Measurements from ENCODE around the gene NAV2. TPM values are rescaled to one million over a fixed set of nuclear protein-coding genes. Genes with fewer than 3 reads are reported as not detected.
"Not testable (repeated sequence)": the region's sequence is repeated elsewhere in the genome, so short reads cannot be mapped to it uniquely, and the experiment has no call there.

The NAV2 gene
- total RNA-seq, 1 donor from 2014 or later: 11.1 TPM

- FAIRE-seq (peak; percentile 68), DNase-seq (ENCODE audit: low read depth) (no peak)
- Histone ChIP-seq H3K4me3 (ENCODE audit: low read depth, low read length) (no peak overlapping the region), H3K27me3 (ENCODE audit: control insufficient read depth, insufficient read depth, low read length) (no peaks in the 10 kb centered on the region), H3K36me3 (ENCODE audit: control insufficient read depth, insufficient read depth, low read length) (no peaks in the 10 kb centered on the region)
- no peak for TF ChIP-seq CTCF (IDR thresholded peaks at IDR 0.05; ENCODE audit: insufficient read depth, low read length, severe bottlenecking)
These were observed 245.6 kb downstream of the NAV2 start for GRCh38 chr11:19958204-19958603.

- DNase-seq (ENCODE audit: low read depth) (no peak), FAIRE-seq (no peak)
- no peak overlapping the region for H3K4me3 ChIP-seq (ENCODE audit: low read depth, low read length)
- H3K27me3 ChIP-seq (ENCODE audit: control insufficient read depth, insufficient read depth, low read length): no peaks in the 10 kb centered on the region
- no peaks in the 10 kb centered on the region for H3K36me3 ChIP-seq (ENCODE audit: control insufficient read depth, insufficient read depth, low read length)
- TF ChIP-seq CTCF (IDR thresholded peaks at IDR 0.05; ENCODE audit: insufficient read depth, low read length, severe bottlenecking): no peak
These were observed 246.6 kb downstream of the NAV2 start for GRCh38 chr11:19959210-19959609.

- no peak for TF ChIP-seq CTCF (IDR thresholded peaks at IDR 0.05; ENCODE audit: insufficient read depth, low read length, severe bottlenecking)
- H3K36me3 ChIP-seq (ENCODE audit: control insufficient read depth, insufficient read depth, low read length): no peaks in the 10 kb centered on the region
- FAIRE-seq (no peak), DNase-seq (ENCODE audit: low read depth) (no peak)
- H3K27me3 ChIP-seq (ENCODE audit: control insufficient read depth, insufficient read depth, low read length): no peaks in the 10 kb centered on the region
- no peak overlapping the region for H3K4me3 ChIP-seq (ENCODE audit: low read depth, low read length)
These were observed 247.0 kb downstream of the NAV2 start for GRCh38 chr11:19959648-19960059.

- DNase-seq (ENCODE audit: low read depth); H3K4me3 ChIP-seq (ENCODE audit: low read depth, low read length); H3K27me3 ChIP-seq (ENCODE audit: control insufficient read depth, insufficient read depth, low read length); FAIRE-seq; H3K36me3 ChIP-seq (ENCODE audit: control insufficient read depth, insufficient read depth, low read length): not testable (repeated sequence)
These were observed 247.8 kb downstream of the NAV2 start for GRCh38 chr11:19960410-19960809.

GRCh38 chr11:19961225-19961624 lies 248.6 kb downstream of the NAV2 start:
- Histone ChIP-seq H3K4me3 (ENCODE audit: low read depth, low read length) (no peak overlapping the region), H3K36me3 (ENCODE audit: control insufficient read depth, insufficient read depth, low read length) (no peaks in the 10 kb centered on the region), H3K27me3 (ENCODE audit: control insufficient read depth, insufficient read depth, low read length) (no peaks in the 10 kb centered on the region)
- FAIRE-seq: no peak
- no peak for DNase-seq (ENCODE audit: low read depth)
- no peak for TF ChIP-seq CTCF (IDR thresholded peaks at IDR 0.05; ENCODE audit: insufficient read depth, low read length, severe bottlenecking)

GRCh38 chr11:19962053-19962800 lies 249.6 kb downstream of the NAV2 start:
- FAIRE-seq: no peak
- Histone ChIP-seq H3K4me3 (ENCODE audit: low read depth, low read length) (no peak overlapping the region), H3K36me3 (ENCODE audit: control insufficient read depth, insufficient read depth, low read length) (no peaks in the 10 kb centered on the region), H3K27me3 (ENCODE audit: control insufficient read depth, insufficient read depth, low read length) (no peaks in the 10 kb centered on the region)
- no peak for TF ChIP-seq CTCF (IDR thresholded peaks at IDR 0.05; ENCODE audit: insufficient read depth, low read length, severe bottlenecking)
- no peak for DNase-seq (ENCODE audit: low read depth)

All from bronchial epithelial cell (primary cell).